Endometrium (tissue), 2 donors: ENCODE measurements around the gene ZNF213.
"Not testable (repeated sequence)": the region's sequence is repeated elsewhere in the genome, so short reads cannot be mapped to it uniquely, and the experiment has no call there.

Experiments used
- FAIRE-seq: peaks from 2 replicates; lab custom pipeline; 2012; peaks lifted over from hg19 to GRCh38; lab: Jason Lieb, UNC
- donor health status: control.
- donor health status: control.

The ZNF213 gene

GRCh38 chr16:3129137-3130131, 5.4 kb upstream of the ZNF213 start:
- no peak for FAIRE-seq

DNA sequence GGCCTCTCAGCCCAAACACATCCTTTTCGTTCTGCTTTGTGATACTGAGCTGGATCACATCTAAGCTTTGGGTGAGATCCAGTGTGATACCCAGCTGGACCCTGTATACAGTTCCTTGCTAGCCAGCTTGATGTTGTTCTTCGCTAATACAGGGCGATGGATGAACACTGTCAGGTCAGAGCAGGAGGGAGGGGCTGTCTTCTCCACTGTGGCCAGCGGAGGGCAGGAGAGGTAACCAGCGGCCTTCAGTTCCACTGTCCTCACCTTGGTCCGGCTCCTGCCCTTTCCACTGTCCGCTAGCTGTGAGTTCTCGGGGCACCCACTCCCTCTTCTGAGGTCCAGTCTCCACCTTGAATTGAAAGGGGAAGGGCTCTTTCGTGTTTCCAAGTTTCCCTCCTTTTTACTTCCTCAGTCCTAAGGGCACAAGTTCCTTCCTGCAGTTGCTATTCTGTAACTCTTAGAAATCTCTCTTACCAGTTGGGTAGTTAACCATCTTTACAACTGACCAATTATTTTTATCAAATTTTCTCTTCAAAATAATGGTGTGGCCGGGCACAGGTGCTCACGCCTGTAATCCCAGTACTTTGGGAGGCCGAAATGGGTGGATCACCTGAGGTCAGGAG, 3.0 kb upstream of the ZNF213 start:
- FAIRE-seq, result no peak

- FAIRE-seq, result no peak
These were observed 985 bp upstream of the ZNF213 start for GRCh38 chr16:3133844-3134243.

GRCh38 chr16:3135126-3135715, 392 bp downstream of the ZNF213 start:
- no peak for FAIRE-seq

GRCh38 chr16:3137267-3137666, 2.4 kb downstream of the ZNF213 start:
- FAIRE-seq, result no peak

GRCh38 chr16:3138342-3138741, 3.5 kb downstream of the ZNF213 start:
- FAIRE-seq, result no peak

GRCh38 chr16:3138823-3139426, 4.1 kb downstream of the ZNF213 start:
- FAIRE-seq, result no peak

GRCh38 chr16:3139561-3139960, 4.7 kb downstream of the ZNF213 start:
- not testable (repeated sequence) for FAIRE-seq

GRCh38 chr16:3140603-3141427, 6.0 kb downstream of the ZNF213 start:
- FAIRE-seq, result no peak

GRCh38 chr16:3141781-3142311, 7.0 kb downstream of the ZNF213 start:
- no peak for FAIRE-seq

DNA sequence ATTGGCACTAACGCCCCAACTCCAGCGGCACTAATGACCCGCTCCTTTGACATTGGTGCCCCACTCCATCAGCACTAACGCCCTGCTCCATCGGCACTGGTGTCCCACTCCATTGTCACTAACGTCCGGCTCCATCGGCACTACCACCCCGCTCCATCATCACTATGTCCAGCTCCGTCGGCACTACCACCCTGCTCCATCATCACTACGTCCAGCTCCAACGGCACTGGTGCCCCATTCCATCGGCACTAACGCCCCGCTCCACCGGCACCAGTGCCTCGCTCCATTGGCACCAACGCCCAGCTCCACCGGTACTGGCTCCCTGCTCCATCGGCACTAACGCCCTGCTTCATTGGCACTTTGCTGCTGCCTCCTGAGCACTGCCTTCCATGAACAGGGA, 7.5 kb downstream of the ZNF213 start:
- FAIRE-seq, result no peak

- no peak for FAIRE-seq
These were observed 7.9 kb downstream of the ZNF213 start for GRCh38 chr16:3142770-3143169.

DNA sequence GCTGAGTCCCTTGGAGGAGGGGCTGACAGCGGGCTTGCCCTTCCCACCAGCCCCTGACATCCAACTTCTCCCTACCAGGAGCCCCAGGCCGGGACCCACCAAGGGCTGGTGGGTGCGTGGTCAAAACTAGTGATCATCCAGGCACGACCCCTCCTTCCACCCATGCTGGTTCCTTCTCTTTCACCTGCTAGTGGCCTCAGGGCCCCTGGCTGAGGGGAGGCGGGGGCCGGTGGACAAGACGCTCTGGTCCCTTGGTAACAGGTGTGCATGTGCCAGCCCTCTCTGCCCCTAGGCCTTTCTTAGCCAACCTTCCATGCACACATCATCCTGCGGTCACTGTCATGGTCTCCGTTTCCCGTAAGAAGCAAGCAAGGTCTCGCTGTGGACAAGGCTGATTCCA, 8.4 kb downstream of the ZNF213 start:
- no peak for FAIRE-seq

GRCh38 chr16:3143598-3144320, 8.9 kb downstream of the ZNF213 start:
- FAIRE-seq, result no peak

- no peak for FAIRE-seq
These were observed 9.6 kb downstream of the ZNF213 start for GRCh38 chr16:3144321-3144983.

DNA sequence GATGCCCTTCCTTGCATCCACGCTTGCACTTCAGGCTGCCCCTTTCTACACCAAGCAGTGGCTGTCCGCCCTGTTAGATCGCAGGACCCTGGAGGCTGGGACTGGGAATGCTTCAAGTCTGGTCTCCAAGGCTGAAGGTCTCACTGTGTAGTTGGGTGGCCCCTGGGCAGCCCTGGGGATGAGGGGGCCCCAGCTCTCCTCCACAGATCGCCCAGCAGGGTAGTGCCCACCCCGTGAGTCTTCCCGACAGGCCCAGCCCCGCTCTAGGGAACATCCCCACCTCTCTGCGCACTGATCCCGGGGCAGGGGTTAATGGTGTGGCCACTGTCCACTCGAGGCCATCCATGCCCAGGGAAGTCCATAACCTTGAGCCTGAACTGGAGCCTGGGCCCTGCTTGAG, 10.3 kb downstream of the ZNF213 start:
- FAIRE-seq, result no peak

GRCh38 chr16:3145660-3146059, 10.8 kb downstream of the ZNF213 start:
- FAIRE-seq, result no peak

- no peak for FAIRE-seq
These were observed 12.4 kb downstream of the ZNF213 start for GRCh38 chr16:3147046-3147756.

- no peak for FAIRE-seq
These were observed 12.9 kb downstream of the ZNF213 start for GRCh38 chr16:3147757-3148104.
